ES-I3 (cell line): ENCODE data around the gene RHBG.

ENCODE experiments used
- H3K36me3 ChIP-seq: 2 replicates; pipeline ENCODE4 v1.6.1; 2013; ENCODE audit warnings: mild to moderate bottlenecking, low read length, control low read depth, moderate library complexity; ENCODE audit not compliant: insufficient read depth
- H3K4me1 ChIP-seq: 2 replicates; pipeline ENCODE4 v1.6.1; 2013; ENCODE audit warnings: mild to moderate bottlenecking, control low read depth, low read length; ENCODE audit not compliant: insufficient read depth
- H3K9ac ChIP-seq: 2 replicates; pipeline ENCODE4 v1.6.1; 2013; ENCODE audit warnings: low read depth, mild to moderate bottlenecking, low read length, moderate library complexity
- H3K9me3 ChIP-seq: 2 replicates; pipeline ENCODE4 v1.6.1; 2013; ENCODE audit warnings: mild to moderate bottlenecking, low read length, moderate library complexity; ENCODE audit not compliant: control insufficient read depth, insufficient read depth

Gene RHBG

DNA sequence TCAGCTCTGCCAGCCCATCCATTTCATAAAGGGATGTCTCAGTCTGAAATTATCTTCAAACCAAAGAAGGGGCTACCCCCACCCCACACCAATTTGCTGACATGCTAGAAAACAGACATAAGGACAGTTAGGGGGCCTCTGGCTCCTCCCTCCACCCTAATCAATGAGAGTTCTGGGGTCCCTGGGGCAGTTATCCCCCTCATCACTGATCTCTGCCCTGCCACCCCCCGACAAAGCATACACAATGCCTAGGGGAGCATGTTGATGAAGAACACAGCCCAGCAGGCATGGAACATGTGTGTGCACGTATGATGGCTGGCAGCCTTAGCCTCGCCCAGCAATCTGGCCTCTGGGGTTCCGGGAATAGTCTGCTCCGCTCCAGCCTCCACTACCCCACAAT, 58.9 kb downstream of the RHBG start:
- Histone ChIP-seq H3K36me3 (no peaks in the 10 kb centered on the region), H3K9me3 (no peaks in the 10 kb centered on the region), H3K4me1 (peaks cover 35% of the 10 kb centered on the region), H3K9ac (no peak overlapping the region)

DNA sequence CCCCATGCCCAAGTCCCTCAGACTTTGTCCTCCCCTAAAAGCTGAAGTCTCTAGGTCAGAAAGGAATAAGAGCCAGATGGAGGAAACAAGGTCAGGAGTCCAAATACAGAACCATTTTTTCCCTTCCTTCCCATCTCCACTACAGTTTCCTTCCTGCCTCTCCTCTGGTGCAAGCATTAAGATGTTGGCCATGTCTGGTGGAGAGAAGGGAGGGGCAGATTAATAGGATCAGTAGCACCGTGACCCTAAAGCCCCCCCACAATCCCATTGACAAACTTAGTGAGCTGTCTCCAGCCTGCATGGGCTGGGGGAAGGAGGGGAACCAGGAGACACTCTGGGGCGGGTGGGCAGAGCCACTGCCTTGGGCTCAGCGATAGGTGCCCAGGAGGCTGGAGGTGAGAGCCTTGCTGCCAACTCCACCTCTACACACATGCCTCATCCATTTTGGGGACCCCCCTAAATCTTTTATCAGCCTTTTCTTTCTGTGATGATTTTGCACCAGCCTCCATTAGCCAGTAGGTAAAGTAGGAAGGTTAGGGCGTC, 59.8 kb downstream of the RHBG start:
- H3K36me3 ChIP-seq = no peaks in the 10 kb centered on the region
- H3K9ac ChIP-seq = no peak overlapping the region
- no peaks in the 10 kb centered on the region for H3K9me3 ChIP-seq
- H3K4me1 ChIP-seq = peaks cover 39% of the 10 kb centered on the region

DNA sequence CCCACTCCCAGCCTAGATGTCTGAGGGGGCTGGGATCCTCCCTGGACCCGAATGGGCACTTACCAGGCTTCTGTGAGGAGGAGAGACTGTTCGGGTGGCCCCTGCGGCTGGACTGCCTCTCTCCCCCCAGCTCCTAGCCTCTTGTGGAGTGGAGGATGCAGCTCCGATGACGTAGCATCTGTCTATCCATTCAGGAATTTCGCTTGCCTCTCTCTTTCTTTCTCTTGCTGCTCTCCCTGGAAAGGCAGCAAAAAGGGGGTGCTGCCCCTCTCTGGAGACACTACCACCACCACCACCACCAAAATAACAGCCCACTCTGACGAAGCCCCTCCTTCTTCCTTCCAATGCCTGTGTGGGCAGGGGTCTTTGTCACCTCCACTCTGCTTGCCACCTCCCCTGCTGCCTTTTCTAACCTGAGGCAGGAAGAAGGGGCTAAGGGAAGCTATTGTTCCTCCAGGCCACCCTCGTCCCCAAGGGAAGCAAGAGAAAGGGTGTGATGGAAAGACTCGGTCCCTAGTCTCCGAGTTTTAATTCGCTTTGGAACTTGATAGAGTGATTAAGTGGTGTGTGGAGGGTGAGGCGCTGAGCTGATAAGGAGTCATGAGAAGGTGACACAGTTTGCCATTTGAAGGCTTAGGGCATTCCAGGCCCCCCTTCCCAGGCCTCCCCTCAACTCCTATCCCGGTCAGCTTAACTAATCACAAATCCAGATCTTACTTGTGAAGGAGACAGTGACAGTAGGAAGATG, 60.5 kb downstream of the RHBG start:
- Histone ChIP-seq H3K36me3 (no peaks in the 10 kb centered on the region), H3K4me1 (peaks cover 39% of the 10 kb centered on the region), H3K9ac (no peak overlapping the region), H3K9me3 (peaks cover 1% of the 10 kb centered on the region; the same call in 1 of the 2 replicates)

DNA sequence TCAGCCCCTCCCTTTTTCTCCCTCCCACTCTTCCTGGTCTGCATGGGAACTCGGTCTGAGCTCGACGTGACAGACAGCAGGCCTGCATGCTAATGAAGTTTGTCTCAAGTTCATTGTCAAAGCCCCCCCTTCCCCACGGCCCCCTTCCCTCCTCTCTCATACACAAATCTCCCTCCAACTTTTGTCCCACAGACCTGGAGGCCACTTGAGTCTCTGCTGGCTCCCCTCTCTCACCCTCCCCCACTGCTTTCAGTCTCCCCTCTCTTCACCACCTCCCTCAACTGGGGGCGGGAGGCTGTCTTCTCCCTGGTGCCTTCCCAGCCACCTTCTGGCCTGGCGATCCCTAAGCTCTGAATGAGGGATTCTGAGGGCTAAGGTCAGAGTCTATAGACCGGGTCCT, 61.3 kb downstream of the RHBG start:
- Histone ChIP-seq H3K9me3 (peaks cover 3% of the 10 kb centered on the region; the same call in 1 of the 2 replicates), H3K36me3 (no peaks in the 10 kb centered on the region), H3K4me1 (peaks cover 39% of the 10 kb centered on the region), H3K9ac (no peak overlapping the region)

- H3K4me1 ChIP-seq = peaks cover 39% of the 10 kb centered on the region
- no peaks in the 10 kb centered on the region for H3K36me3 ChIP-seq
- H3K9me3 ChIP-seq = peaks cover 3% of the 10 kb centered on the region; the same call in 1 of the 2 replicates
- no peak overlapping the region for H3K9ac ChIP-seq
Observed at GRCh38 chr1:156430866-156431265, 61.9 kb downstream of the RHBG start.

DNA sequence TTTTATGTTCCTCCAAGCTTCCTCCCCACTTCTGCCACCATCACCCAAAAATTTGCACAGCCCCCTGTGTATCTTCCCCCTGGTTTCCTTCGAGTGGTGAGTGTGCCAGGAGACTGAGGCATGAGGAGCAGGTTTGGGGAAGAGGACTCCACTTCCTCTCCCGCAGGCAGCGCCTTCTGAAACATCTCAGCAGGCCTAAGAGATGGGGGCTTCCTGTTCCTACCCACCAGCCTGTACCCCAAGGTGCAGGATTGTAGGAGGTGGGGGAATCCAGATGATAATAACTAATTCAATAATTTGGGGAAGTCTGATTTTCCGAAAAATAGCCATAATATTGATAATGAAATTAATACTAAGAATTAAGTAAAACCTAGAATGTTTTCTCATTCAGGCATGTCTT, 62.4 kb downstream of the RHBG start:
- Histone ChIP-seq H3K9me3 (peaks cover 3% of the 10 kb centered on the region; the same call in 1 of the 2 replicates), H3K4me1 (peaks cover 39% of the 10 kb centered on the region), H3K36me3 (no peaks in the 10 kb centered on the region), H3K9ac (no peak overlapping the region)

- peaks cover 3% of the 10 kb centered on the region; the same call in 1 of the 2 replicates for H3K9me3 ChIP-seq
- H3K4me1 ChIP-seq = peaks cover 39% of the 10 kb centered on the region
- no peak overlapping the region for H3K9ac ChIP-seq
- H3K36me3 ChIP-seq = no peaks in the 10 kb centered on the region
Observed at GRCh38 chr1:156431769-156432668, 63.0 kb downstream of the RHBG start.

DNA sequence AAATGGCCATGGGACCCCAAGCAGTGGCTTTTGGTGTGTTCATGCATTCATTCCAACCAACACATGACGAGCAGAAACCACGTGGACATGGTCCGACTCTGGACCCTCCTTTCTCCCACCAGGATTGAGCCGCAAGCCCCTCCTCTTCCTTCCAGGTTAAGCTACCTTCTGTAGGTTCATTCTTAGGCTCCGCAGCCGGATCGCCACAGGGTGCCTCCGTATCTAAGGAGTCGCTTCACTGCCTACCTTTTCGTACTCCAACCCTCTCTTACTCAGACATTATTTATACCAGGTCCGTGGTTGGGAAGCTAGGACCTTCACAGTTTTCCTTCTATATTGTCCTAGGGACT, 63.6 kb downstream of the RHBG start:
- H3K9me3 ChIP-seq = peaks cover 3% of the 10 kb centered on the region; the same call in 1 of the 2 replicates
- no peaks in the 10 kb centered on the region for H3K36me3 ChIP-seq

DNA sequence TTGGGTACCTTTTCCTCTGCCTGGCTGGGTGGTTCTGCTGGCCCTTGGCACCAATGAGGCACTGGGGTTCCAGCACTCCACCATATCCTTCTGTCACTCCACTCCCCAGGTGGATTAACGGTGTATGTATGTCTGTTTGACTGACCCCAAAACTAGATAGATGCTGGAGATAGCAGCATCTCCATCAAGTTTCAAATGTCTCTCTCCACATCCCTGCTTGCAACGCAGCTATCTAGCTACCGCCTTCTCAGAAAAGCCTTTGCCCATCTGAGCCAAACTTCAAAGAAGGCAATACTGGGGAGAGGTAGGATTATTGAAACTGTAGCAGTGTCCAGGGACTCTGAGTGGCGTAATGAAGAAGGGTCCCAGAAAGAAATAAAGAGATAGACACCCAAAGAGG, 64.0 kb downstream of the RHBG start:
- H3K9ac ChIP-seq = no peak overlapping the region
- peaks cover 39% of the 10 kb centered on the region for H3K4me1 ChIP-seq
- peaks cover 3% of the 10 kb centered on the region; the same call in 1 of the 2 replicates for H3K9me3 ChIP-seq
- no peaks in the 10 kb centered on the region for H3K36me3 ChIP-seq

More for the DNA sequence above, 63.6 kb downstream of the RHBG start:
- Histone ChIP-seq H3K9ac (no peak overlapping the region), H3K4me1 (peaks cover 39% of the 10 kb centered on the region)

GRCh38 chr1:156433602-156434001, 64.6 kb downstream of the RHBG start:
- Histone ChIP-seq H3K36me3 (no peaks in the 10 kb centered on the region), H3K4me1 (peaks cover 39% of the 10 kb centered on the region), H3K9me3 (peaks cover 3% of the 10 kb centered on the region; the same call in 1 of the 2 replicates), H3K9ac (no peak overlapping the region)
